HG03457 (cell line): ENCODE results near the gene ANKRD55.

Experiments used
- ATAC-seq: cut with Tn5 transposase; IDR thresholded peaks from one replicate; pipeline ENCODE4 v1.9.1; 2021; ENCODE audit warnings: moderate number of reproducible peaks; ENCODE audit not compliant: unreplicated experiment

The ANKRD55 gene

GRCh38 chr5:56054666-56055065 lies 178.5 kb downstream of the ANKRD55 start:
- no peak for ATAC-seq

DNA sequence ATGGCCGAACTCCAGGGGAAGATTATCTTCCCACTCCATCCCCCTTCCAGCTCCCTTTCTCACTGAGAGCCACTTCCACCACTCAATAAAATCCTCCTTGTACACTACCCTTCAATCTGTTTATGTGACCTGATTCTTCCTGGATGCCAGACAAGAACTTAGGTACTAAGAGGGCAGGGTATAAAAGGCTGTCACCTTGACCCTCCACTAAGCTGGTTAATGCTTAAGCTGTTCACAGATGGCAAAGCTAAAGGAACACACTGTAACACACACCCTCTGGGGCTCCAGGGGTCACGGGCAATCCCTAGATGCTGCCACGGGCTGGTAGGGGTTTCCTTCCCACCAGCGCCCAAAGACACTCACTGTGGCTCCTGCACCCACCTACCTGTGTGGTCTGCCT lies 179.8 kb downstream of the ANKRD55 start:
- ATAC-seq, result no peak

- no peak for ATAC-seq
Measured at GRCh38 chr5:56052735-56053134, 180.4 kb downstream of the ANKRD55 start.

- ATAC-seq, result no peak
Measured at GRCh38 chr5:56050551-56051255, 182.4 kb downstream of the ANKRD55 start.
